ENCODE results near the gene ZBED6.
A peak's percentile ranks its signal among the peaks of the same experiment; 100 is the strongest.
"Not testable (repeated sequence)": the region's sequence is repeated elsewhere in the genome, so short reads cannot be mapped to it uniquely, and the experiment has no call there.

ZBED6 gene, protein sequence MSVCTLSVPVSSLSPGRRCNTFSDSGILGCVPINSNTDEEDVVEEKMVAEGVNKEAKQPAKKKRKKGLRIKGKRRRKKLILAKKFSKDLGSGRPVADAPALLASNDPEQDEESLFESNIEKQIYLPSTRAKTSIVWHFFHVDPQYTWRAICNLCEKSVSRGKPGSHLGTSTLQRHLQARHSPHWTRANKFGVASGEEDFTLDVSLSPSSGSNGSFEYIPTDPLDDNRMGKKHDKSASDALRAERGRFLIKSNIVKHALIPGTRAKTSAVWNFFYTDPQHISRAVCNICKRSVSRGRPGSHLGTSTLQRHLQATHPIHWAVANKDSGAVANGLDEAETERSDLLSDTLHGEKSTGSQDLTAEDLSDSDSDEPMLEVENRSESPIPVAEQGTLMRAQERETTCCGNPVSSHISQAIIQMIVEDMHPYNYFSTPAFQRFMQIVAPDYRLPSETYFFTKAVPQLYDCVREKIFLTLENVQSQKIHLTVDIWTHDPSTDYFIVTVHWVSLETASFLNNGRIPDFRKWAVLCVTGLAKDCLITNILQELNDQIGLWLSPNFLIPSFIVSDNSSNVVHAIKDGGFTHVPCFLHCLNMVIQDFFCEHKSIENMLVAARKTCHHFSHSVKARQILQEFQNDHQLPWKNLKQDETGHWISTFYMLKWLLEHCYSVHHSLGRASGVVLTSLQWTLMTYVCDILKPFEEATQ (N-terminal part only)

DNA sequence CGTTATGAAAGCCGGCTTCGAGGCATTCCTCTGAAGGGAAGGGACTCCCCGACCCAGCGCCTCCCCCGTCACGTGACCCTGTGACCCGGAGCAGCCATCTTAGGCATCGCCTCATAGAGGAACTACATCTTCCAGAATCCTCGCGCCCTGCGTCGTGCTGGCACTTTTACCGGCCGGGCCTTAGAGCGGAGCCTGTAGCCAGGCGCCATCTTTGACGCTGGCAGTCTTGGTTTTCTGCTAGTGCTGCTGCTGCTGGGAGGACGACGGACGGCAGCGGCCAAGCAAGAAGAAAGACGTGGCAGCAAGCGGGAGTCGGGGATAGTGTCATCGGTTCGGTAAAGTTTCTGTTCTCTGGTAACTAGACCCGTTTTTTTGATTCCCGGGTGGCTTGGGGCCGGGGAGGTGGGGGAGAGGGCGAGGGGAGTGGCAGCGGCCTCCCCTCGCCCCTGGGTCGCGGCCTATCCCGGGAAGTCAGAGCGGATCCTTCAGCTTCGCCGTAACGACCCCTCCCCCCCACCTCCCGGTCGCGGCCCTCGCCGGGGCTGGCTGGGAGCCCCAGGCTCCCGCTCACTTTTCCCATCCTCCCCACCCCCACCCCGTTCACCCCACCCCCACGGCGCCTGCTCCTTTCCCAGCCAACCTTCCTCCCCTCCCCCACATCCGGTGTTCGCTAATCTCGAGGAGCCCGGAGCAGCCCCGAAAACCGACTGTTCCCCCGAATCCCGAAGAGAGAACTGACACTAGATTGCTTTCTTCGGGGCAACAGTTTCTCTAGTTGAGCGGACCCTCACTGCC is at the start of gene ZBED6, which contains the start of gene ZC3H11A:
Gene ZBED6 (plus strand): TSS at position 183 of the 795 bp plus-strand sequence. CDS start 1,900 bp downstream, outside the sequence.
Gene ZC3H11A (plus strand): TSS at position 183 of the 795 bp plus-strand sequence. CDS start 21,448 bp downstream, outside the sequence.
- FAIRE-seq, result peak; percentile 95

DNA sequence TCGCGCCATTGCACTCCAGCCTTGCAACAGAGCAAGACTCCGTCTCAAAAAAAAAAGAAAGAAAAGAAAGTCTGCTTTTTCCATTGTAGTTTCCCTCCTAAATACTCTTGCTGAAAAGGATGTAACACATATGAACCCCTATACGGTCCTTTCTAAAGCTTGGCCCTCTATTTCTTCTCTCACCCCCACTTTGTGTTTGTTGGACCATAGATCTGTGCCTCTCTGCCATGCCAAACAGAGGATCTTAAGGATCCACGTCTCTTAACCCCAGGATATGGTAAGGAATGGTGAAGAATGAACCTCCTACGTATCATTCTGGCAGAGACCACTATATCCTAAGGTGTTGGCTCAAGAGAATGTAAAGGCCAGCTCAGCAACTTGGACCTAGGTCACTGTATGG is 49.1 kb upstream of the ZBED6 start:
- no peak for FAIRE-seq

DNA sequence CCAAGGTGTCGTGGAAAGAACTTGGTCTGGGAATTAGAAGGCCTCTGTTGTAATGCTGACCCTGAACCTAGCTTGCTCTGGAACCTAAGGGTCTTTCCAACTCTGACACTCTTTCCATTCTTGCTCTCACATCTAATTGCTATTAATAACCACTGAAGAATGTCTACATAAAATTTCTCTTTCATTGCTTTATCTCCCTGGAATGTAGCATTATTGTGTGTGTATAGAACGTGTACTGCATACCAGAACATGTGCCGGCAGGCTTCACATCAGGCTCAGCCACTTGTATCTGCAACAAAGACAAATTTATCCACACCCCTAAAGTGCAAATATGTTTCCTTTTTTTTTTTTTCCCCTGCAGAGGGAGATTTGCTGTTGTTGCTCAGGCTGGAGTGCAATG is 44.4 kb upstream of the ZBED6 start:
- no peak for FAIRE-seq

DNA sequence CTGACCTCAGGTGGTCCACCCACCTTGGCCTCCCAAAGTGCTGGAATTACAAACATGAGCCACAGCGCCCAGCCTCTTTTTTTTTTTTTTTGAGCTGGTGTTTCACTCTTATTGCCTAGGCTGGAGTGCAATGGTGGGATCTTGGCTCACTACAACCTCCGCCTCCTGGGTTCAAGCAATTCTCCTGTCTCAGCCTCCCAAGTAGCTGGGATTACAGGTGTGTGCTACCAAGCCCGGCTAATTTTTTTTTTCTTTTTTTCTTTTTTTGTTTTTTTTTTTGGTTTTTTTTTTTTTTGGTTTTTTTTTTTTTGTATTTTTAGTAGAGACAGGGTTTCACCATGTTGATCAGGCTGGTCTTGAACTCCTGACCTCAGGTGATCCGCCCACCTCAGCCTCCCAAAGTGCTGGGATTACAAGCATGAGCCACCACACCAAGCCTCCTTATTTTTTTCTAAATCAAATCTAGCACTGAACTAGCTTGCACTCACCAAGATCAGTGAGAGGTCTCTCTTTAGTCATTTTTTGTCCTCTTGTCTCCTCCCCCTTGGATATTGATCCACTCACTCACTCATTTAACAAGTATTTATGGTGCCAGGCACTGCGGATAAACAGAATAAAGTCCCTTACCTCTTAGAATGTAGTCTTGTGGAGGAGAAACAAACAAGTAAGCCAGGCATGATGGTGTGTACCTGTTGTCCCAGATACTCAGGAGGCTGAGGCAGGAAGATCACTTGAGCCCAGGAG is 43.6 kb upstream of the ZBED6 start:
- FAIRE-seq, result not testable (repeated sequence)

DNA sequence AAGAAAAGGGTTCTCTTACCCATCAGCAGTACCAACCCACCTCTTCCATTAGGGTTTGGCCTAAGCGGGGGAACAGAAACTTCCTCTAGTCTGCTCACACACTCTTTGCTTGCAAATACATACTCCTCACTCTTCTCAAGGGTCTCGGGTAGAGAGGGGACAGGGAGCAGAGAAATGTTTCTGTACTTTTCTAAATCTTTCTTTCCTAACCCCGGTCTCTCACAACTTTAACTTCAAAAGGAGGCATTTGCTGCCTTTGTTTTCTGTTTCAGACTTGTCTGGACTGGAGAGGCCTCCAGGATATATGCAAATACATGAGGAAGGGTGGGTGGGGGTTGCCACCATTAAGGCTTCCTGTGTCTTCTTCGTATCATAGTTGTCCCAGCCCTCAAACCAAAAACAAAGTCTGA is 41.0 kb upstream of the ZBED6 start:
- FAIRE-seq, result no peak

DNA sequence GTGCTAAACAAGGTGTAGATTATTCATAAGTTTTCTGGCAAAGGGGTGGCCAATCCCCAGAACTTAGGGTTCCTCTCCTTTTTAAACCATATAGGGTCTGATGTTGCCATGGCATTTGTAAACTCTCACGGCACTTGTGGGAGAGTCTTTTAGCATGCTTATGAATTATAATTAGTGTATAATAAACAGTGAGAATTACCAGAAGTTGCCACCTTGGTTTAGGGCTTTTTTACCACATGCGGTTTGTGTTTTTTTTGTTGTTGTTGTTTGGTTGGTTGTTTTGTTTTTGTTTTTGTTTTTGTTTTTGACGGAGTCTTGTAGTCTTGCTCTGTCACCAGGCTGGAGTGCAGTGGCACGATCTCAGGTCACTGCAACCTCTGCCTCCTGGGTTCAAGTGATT is 39.4 kb upstream of the ZBED6 start:
- FAIRE-seq, result no peak

DNA sequence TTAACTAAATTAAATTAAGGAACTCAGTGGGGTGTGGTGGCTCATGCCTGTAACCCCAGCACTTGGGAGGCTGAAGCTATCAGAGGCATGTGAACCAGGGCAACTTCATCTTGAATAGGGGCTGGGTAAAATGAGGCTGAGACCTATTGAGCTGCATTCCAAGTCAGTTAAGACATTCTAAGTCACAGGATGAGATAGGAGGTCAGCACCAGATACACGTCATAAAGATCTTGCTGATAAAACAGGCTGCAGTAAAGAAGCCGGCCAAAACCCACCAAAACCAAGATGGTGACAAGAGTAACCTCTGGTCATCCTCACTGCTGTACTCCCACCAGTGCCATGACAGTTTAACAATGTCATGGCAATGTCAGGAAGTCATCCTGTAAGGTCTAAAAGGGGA is 36.7 kb upstream of the ZBED6 start:
- not testable (repeated sequence) for FAIRE-seq

DNA sequence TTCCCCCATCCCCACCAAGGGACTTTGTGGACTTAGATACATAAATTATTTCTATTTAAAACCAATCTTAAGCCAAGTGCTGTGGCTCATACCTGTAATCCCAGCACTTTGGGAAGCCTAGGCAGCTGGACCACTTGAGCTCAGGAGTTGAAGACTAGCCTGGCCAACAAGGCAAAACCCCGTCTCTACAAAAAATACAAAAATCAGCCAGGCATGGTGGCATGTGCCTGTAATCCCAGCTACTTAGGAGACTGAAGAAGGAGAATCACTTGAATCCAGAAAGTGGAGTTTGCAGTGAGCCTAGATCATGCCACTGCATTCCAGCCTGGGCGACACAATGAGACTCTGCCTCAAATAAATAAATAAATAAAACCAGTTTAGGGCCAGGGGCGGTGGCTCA is 34.9 kb upstream of the ZBED6 start:
- no peak for FAIRE-seq

DNA sequence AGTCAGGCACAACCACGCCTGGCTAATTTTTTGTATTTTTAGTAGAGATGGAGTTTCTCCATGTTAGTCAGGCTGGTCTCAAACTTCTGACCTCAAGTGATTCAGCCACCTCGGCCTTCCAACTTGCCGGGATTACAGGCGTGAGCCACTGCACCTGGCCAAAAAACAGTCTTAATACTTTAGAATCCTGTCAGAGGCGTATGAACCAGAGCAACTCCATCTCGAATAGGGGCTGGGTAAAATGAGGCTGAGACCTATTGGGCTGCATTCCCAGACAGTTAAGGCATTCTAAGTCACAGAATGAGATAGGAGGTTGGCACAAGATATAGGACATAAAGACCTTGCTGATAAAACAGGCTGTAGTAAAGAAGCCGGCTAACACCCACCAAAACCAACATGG is 33.5 kb upstream of the ZBED6 start:
- FAIRE-seq, result not testable (repeated sequence)

DNA sequence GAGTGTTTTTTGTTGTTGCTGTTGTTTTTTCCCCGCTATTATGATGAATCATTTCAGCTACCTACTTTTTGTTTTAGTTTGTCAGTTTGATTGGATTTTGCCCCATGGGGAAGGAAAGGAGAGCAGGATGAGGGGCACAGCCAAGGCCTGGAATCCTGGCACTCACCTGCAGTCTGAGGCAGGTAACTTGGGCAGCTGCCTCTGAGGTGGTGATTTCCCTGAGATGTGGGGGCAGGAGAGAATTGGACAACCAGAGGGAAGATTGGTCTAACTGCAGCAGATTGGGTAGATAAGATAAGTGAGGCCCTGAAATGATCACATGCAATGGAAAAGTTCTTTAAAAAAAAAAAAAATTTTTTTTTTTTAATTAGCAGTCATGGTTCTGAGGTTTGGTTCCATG is 31.9 kb upstream of the ZBED6 start:
- FAIRE-seq, result no peak

DNA sequence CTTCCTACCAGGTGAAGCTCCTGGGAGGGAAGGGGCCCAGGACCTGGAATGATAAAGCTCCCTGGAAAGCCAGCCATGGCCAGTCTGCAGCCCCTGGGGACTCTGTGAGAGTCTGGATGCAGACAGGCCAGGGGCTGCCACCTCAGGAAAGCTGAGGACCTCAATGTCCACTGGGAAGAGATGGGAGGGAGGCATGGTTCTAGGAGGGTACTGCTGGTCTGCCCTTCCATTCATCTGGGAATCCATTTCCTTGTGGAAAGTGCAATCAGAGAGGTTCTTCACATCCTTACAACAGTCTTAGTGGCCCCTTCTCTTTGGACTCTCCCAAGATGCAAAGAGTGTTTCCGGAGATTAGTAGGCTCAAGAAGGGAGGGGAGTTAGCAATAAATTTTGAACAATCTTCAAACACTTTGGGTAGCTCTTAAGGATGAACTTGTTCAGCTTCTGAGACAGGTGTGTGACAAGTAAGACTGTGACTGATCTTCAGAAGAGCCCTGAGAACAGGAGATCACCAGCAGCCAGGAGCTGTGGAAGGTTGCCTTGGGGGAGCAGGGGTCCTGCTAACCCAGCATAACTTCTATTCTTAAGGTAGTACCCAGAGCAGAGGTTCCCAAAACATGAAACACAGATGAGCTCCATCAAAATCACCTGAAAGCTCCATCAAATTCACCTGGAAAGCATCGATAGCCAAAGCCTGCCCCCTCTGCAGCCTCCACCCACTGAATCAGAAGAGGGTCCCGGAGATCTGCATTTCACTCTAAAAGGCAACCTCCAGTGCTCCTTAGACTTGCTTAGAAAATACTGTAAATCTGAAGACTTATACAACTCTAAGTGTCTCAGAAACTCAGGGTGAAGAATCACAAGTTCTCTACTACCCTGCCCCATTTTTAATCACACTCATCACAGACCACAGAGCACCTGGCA is 31.1 kb upstream of the ZBED6 start:
- no peak for FAIRE-seq

DNA sequence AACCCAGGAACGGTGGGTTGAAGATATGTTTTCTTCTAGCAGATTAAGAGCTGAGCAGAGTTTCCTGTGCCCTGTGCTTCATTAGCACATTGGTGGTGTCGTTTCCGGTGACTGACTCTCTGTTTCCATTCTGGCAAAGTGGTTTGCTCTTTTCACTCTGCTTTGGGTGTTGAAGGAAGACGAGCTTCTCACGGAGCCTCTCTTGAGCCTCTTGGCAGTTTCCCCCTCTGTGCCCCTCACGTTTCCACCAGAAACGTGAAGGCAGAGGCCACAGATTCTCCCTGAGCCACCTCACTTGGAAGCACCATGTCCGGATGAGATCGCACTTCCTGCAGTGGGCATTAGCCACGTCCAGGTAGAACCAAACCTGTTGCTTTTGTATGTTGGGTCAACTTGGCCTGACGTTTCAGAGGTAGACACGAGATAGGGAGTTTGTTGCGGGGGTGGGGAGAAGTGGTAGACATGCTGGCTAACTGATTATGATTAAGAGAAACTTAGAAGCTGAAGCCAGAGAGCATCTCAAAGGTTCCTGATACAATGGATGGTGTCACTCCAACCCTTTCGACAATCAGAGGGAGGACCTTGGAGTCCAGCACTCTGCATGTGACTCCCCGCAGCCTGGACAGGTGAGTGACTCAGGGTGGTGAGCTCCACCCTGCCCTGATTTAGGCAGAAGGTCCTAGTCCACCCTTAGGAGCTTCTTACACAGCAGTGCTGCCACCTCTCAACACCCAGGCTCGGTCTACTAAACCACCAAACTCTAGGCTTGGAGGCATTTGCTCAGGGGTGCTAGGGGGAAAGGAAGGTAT is 30.2 kb upstream of the ZBED6 start, which contains the start of gene LAX1:
Gene LAX1 (plus strand): TSS at position 155 of the 809 bp plus-strand sequence. CDS start 383 bp downstream, at position 538.
- FAIRE-seq, result no peak

DNA sequence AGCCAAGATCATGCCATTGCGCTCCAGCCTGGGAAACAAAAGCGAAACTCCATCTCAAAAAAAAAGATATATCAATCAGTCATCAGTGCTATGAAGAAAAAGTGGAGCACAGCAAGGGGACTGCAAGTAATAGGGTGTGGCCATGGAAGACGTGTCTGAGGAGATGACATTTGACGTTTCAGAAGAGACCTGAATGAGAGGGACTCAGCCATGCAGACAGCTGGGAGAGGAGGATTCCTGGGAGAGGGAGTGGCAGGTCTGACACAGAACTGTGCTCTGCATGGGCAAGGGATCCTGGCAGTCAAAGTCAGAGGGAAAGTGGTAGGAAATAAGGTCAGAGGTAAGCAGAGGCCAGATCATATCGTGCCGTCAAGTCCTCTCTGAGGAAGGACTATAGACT is 27.2 kb upstream of the ZBED6 start:
- no peak for FAIRE-seq

DNA sequence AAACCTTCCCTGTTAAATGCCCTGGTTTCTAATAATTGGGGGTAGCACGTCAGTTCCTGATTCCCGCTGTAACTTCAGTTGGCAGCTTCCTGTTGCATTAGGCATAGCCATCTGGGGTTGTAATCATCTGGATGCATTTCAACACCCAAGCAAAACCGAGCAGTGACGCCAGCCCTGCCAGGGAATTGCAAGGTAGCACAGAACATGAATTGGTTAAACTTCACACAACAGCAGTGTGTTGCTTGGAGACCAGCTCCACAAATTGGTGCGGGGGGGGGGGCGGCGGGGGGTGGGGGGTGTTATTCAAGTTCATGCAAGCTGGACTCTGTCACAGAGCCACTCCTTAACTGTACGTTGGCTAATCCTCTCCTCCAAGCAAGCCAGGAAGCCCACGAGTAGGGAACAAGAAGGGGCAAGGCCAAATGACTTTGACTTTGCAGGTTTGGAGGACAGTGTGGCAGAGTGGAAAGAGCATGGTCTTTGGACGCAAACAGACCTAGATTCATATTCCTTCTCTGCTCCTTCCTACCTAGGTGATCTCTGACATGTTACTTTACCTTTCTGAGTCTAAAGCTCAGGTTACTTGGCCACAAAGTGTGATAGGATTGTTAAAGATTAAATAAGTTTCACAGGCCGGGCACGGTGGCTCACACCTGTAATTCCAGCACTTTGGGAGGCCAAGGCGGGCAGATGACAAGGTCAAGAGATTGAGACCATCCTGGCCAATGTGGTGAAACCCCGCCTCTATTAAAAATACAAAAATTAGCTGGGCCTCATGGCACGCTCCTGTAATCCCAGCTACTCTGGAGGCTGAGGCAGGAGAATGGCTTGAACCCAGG is 25.7 kb upstream of the ZBED6 start:
- no peak for FAIRE-seq

DNA sequence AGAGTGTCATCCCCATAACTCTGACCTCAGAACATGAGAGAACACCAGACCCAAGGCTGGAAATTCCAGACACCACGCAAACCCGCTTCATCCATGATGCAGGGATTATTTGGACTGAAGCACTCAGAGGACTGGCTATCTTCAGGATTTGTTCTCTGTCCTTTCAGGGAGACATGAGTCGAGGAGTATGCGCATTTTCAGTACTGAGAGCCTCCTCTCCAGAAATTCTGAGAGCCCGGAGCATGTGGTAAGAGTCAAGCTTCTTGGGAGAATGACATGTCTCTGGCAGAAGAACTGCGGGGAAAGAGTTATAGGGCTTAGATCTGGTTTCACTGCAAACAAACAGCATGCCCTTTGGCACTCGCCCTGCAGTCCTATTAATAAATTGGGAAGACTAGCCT is 23.5 kb upstream of the ZBED6 start:
- no peak for FAIRE-seq

DNA sequence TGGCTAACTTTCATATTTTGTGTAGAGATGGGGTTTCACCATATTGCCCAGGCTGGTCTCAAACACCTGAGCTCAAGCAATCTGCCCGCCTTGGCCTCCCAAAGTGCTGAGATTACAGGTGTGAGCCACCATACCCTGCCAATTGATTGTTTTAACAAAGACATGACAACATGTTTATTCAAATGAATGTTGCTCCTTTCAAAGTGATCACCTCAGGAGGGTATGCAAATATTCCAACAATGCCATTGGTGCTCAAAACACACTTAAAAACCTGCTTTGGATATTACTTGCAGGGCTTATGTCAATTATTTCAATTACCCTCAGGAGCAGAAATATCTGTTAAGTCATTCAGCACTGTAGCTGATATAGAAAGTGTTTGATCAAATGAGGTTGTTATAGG is 22.6 kb upstream of the ZBED6 start:
- FAIRE-seq, result no peak

DNA sequence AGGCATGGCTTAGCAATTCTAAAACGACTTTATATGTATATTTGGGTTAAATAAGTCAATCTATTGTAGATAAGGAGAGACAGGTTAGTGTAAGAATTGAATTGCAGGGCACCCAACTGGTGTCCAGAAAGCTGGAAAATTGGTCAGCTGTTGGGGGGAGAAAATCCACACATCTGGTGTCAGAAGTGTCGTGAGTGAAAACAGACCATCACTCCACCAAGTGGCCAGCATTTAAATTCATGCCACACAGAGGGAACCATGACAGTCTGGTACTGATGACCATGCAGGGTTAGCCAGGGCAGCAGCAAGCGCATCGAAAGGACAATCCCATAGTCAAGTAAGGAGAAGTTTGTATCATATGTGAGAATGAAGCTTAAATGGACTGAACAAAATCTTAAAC is 18.8 kb upstream of the ZBED6 start:
- no peak for FAIRE-seq

DNA sequence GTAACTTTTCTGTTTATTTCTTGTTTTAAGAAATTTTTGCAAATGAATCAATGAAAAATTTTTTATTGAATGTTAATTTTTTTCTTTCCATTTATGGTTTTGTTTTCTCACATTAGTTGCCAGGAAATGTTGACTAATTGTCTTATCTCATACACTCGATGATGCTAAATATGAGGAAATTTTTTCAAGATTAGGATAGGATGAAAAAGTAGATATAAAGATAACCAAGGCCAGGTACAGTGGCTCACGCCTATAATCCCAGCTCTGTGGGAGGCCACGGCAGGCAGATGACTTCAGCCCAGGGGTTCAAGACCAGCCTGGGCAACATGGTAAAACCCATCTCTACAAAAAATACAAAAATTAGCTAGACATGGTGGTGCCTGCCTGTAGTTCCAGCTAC is 17.8 kb upstream of the ZBED6 start:
- no peak for FAIRE-seq

DNA sequence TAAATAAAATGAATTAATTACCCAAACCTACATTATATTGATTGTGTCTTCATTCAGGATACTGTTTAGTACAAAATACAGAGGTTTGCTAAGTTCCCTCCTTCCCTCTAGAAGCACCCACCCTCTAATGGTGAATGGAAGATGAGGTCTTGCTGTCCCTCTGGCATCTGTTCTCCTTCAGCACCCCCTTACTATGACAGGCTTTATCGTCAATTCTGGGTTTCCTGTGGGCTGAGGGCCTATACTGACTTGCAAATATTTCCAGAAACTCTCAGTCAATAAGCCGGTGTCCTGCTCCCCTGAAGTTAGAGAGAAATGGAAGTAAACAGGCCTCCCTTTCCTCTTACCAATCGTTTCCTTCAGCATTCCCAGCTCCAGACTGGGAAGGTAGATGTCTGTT is 17.3 kb upstream of the ZBED6 start:
- FAIRE-seq, result no peak

DNA sequence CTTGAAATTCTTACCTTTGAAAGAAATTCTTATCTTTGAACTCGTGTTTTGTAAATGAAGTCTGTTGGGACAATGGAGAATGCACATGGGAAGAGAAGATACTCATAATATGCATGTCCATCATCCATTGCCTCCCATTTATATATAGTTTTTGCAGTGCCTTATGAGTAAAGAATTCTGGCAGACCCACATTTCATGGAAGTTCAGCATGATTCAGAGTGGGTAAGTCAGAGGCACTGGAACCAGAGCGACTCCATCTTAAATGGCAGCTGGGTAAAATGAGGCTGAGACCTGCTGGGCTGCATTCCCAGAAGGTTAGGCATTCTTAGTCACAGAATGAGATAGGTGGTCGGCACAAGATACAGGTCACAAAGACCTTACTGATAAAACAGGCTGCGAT is 16.6 kb upstream of the ZBED6 start:
- FAIRE-seq, result no peak
